CD14-positive monocyte (primary cell): ENCODE measurements around the gene PKP4. TPM values are rescaled to one million over a fixed set of nuclear protein-coding genes. Genes with fewer than 3 reads are reported as not detected.

Source experiments
- DNase-seq, 3 donors: peaks; one replicate each; pipeline ENCODE4 v3.0.0-alpha.2; 2011 to 2022
- H2AFZ ChIP-seq: 2 replicates; pipeline ENCODE4 v1.6.0; 2012; ENCODE audit warnings: mild to moderate bottlenecking, low read depth, low read length, inconsistent platforms; ENCODE audit not compliant: insufficient read depth, poor library complexity, severe bottlenecking
- H3K27ac ChIP-seq, 2 donors: 1 replicate in 1 of 2; 2 replicates in 1 of 2; pipeline ENCODE4 v1.5.1; 2012 to 2013; ENCODE audit warnings: low read length in 2 of 2, control low read depth in 1 of 2, inconsistent platforms in 1 of 2, low read depth in 1 of 2, mild to moderate bottlenecking in 1 of 2
- H3K27me3 ChIP-seq, 2 donors: one replicate each; pipeline versions ENCODE4 v1.6.0 to v1.6.1; 2011 to 2013; ENCODE audit warnings: low read length in 2 of 2; ENCODE audit not compliant: control insufficient read depth in 2 of 2, insufficient read depth in 2 of 2
- H3K36me3 ChIP-seq, 2 donors: replicated peaks in 1 of 2; 1 replicate in 1 of 2; 2 replicates in 1 of 2; pipeline versions ENCODE4 v1.5.1 to v1.6.1; 2012 to 2013; ENCODE audit warnings: low read length in 2 of 2, control low read depth in 1 of 2, inconsistent platforms in 1 of 2, mild to moderate bottlenecking in 1 of 2; ENCODE audit not compliant: insufficient read depth in 2 of 2, control insufficient read depth in 1 of 2
- H3K4me1 ChIP-seq, 2 donors: 1 replicate in 1 of 2; 2 replicates in 1 of 2; pipeline versions ENCODE4 v1.5.1 to v1.6.1; 2012 to 2013; ENCODE audit warnings: low read length in 2 of 2, control low read depth in 1 of 2, inconsistent platforms in 1 of 2, mild to moderate bottlenecking in 1 of 2, moderate library complexity in 1 of 2; ENCODE audit not compliant: insufficient read depth in 2 of 2, control insufficient read depth in 1 of 2
- H3K4me2 ChIP-seq: replicated peaks from 2 replicates; pipeline ENCODE3; 2012; ENCODE audit warnings: low read length, moderate library complexity, mild to moderate bottlenecking; ENCODE audit not compliant: poor library complexity, severe bottlenecking; ENCODE audit errors: extremely low read depth
- H3K4me3 ChIP-seq, 3 experiments: fragments of 200-600 bp in 1 of 3; sonication (generic) in 1 of 3; replicated peaks in 1 of 3; 1 replicate in 2 of 3; 2 replicates in 1 of 3; pipeline ENCODE4 v1.5.1; 2011 to 2013; ENCODE audit warnings: low read length in 3 of 3, mild to moderate bottlenecking in 3 of 3, control low read depth in 2 of 3, low read depth in 2 of 3, inconsistent platforms in 1 of 3, moderate library complexity in 1 of 3
- H3K79me2 ChIP-seq: 2 replicates; pipeline ENCODE4 v1.6.0; 2012; ENCODE audit warnings: mild to moderate bottlenecking, control low read depth, inconsistent platforms, low read length, moderate library complexity; ENCODE audit not compliant: insufficient read depth
- H3K9ac ChIP-seq: 2 replicates; pipeline ENCODE4 v1.6.0; 2017; ENCODE audit warnings: low read length, mild to moderate bottlenecking; ENCODE audit not compliant: insufficient read depth, poor library complexity, severe bottlenecking
- H3K9me3 ChIP-seq, 2 donors: replicated peaks in 1 of 2; 1 replicate in 1 of 2; 2 replicates in 1 of 2; pipeline versions ENCODE4 v1.5.1 to v1.6.1; 2012 to 2013; ENCODE audit warnings: low read length in 2 of 2, control low read depth in 1 of 2; ENCODE audit not compliant: control insufficient read depth in 1 of 2, insufficient read depth in 1 of 2
- H4K20me1 ChIP-seq: 2 replicates; pipeline ENCODE4 v1.6.0; 2012; ENCODE audit warnings: mild to moderate bottlenecking, low read length, control low read depth, moderate library complexity; ENCODE audit not compliant: insufficient read depth
- H3K27ac Mint-ChIP-seq, 7 donors: one replicate each; pipeline ENCODE4 v1.8.0; 2020; ENCODE audit warnings: mild to moderate bottlenecking in 7 of 7, mixed read lengths in 7 of 7, moderate library complexity in 6 of 7, inconsistent platforms in 2 of 7
- H3K27me3 Mint-ChIP-seq, 3 donors: one replicate each; pipeline ENCODE4 v1.8.0; 2021 to 2022; ENCODE audit warnings: low read depth in 3 of 3, mild to moderate bottlenecking in 3 of 3, mixed read lengths in 3 of 3, moderate library complexity in 3 of 3, inconsistent platforms in 1 of 3
- H3K36me3 Mint-ChIP-seq, 2 donors: one replicate each; pipeline ENCODE4 v1.8.0; 2020; ENCODE audit warnings: mixed read lengths in 2 of 2, inconsistent platforms in 1 of 2, mild to moderate bottlenecking in 1 of 2
- H3K4me1 Mint-ChIP-seq: one replicate; pipeline ENCODE4 v1.8.0; 2020; ENCODE audit warnings: mild to moderate bottlenecking, mixed read lengths
- H3K4me3 Mint-ChIP-seq, 2 donors: one replicate each; pipeline ENCODE4 v1.8.0; 2020; ENCODE audit warnings: mild to moderate bottlenecking in 2 of 2, mixed read lengths in 2 of 2, moderate library complexity in 1 of 2
- H3K9me3 Mint-ChIP-seq, 7 donors: one replicate each; pipeline ENCODE4 v1.8.0; 2020 to 2022; ENCODE audit warnings: mixed read lengths in 7 of 7, mild to moderate bottlenecking in 6 of 7, moderate library complexity in 6 of 7, inconsistent platforms in 2 of 7
- CTCF ChIP-seq: fragments of 200-600 bp; IDR thresholded peaks from one replicate; pipeline ENCODE4 v1.8.0; 2022; ENCODE audit warnings: antibody characterized with exemption, mild to moderate bottlenecking
- WGBS: methylation state at CpG from one replicate; pipeline ENCODE4 v1.1.5; 2013; ENCODE audit warnings: missing lambda C conversion rate; ENCODE audit not compliant: insufficient coverage; 5-methylcytosine and 5-hydroxymethylcytosine counted together
- intact Hi-C, 2 donors: fragments of 100-400 bp; cut with micrococcal nuclease; formaldehyde crosslinking; loops; one replicate each; pipeline versions ENCODE4 v1.15.0 to v1.15.1; 2023
- polyA plus RNA-seq, 3 donors: library from polyadenylated mRNA; depleted of rRNA in 1 of 3; unstranded in 2 of 3; stranded (reverse) in 1 of 3; fragments of 300-500 nt in 2 of 3; fragments of >200 nt in 1 of 3; fragmentation: Illumina TruSeq in 2 of 3; gene quantifications; 1 replicate in 2 of 3; 2 replicates in 1 of 3; pipeline ENCODE4 v1.2.3, GENCODE V29; 2012 to 2021

The PKP4 gene
- polyA plus RNA-seq, 3 donors = 0.33 to 9.4 (median 0.73) TPM

DNA sequence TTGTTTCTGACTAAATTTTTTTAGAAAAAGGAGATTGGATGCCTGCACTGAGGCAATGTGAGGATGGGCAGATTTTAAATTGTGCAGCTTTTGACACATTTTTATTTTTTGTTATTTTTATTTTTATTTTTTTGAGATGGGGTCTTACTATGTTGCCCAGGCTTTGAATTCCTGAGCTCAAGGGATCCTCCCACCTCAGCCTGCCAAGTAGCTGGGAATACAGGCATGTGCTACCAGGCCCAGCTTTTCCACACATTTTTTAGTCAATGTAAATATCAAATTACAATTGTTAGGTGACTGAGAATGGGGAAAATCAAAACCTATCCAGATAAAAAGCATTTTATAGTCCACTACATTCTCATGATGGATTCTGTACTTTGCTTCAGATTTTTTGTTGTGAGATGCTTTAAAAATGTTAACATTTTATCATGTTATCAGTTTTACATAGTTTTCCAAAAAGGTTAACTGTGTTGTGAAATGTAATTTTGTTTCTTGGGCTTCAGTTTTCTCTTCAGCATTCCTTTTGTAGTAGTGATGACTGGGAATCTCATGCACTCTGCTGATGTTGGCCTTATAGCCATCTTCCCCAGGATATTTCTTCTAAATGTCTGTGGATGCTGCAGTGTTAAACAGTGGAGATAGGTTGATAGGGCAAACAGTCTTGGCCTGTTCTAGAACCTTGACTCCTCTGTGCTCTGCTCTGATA is 41.4 kb downstream of the PKP4 start:
- Histone ChIP-seq H3K27me3 (no peaks in the 10 kb centered on the region), H3K79me2 (peaks cover 14% of the 10 kb centered on the region), H2AFZ (no peak overlapping the region), H4K20me1 (no peaks in the 10 kb centered on the region), H3K27ac (no peak overlapping the region), H3K36me3 (no peaks in the 10 kb centered on the region), H3K9me3 (no peaks in the 10 kb centered on the region), H3K4me1 (no peaks in the 10 kb centered on the region), H3K4me3 (no peak overlapping the region), H3K9ac (no peak overlapping the region), H3K4me2 (no peak overlapping the region)
- Mint-ChIP-seq H3K4me1 (no peaks in the 10 kb centered on the region), H3K36me3 (peaks cover 4 to 6% of the 10 kb centered on the region in 2 donors), H3K4me3 (no peak overlapping the region), H3K9me3 (no peaks in the 10 kb centered on the region), H3K27me3 (peaks cover 0 to 1% (median 0%) of the 10 kb centered on the region in 3 donors), H3K27ac (no peak overlapping the region)
- intact Hi-C loops = no loop called here
- no peak for TF ChIP-seq CTCF
- no peak for DNase-seq

GRCh38 chr2:158498749-158499136 is 42.0 kb downstream of the PKP4 start:
- Mint-ChIP-seq H3K27me3 (peaks cover 0 to 1% (median 0%) of the 10 kb centered on the region in 3 donors), H3K4me3 (no peak overlapping the region), H3K9me3 (no peaks in the 10 kb centered on the region), H3K4me1 (no peaks in the 10 kb centered on the region), H3K27ac (no peak overlapping the region), H3K36me3 (peaks cover 4 to 6% of the 10 kb centered on the region in 2 donors)
- Histone ChIP-seq H3K9ac (no peak overlapping the region), H3K27ac (no peak overlapping the region), H3K79me2 (peaks cover 10% of the 10 kb centered on the region), H4K20me1 (no peaks in the 10 kb centered on the region), H3K27me3 (no peaks in the 10 kb centered on the region), H3K9me3 (no peaks in the 10 kb centered on the region), H3K4me3 (no peak overlapping the region), H3K4me1 (no peaks in the 10 kb centered on the region), H3K4me2 (no peak overlapping the region), H2AFZ (no peak overlapping the region), H3K36me3 (no peaks in the 10 kb centered on the region)
- intact Hi-C loops = no loop called here
- DNase-seq = no peak
- no peak for TF ChIP-seq CTCF
- WGBS = no CpG with 5 or more reads among the region's 3 CpGs
